HS-27A (cell line): ENCODE results near the gene OR2F2.

ENCODE experiments used
- DNase-seq: peaks from one replicate; pipeline ENCODE4 v3.0.0-alpha.2; 2012; ENCODE audit warnings: low read depth, missing footprints

OR2F2 gene

DNA sequence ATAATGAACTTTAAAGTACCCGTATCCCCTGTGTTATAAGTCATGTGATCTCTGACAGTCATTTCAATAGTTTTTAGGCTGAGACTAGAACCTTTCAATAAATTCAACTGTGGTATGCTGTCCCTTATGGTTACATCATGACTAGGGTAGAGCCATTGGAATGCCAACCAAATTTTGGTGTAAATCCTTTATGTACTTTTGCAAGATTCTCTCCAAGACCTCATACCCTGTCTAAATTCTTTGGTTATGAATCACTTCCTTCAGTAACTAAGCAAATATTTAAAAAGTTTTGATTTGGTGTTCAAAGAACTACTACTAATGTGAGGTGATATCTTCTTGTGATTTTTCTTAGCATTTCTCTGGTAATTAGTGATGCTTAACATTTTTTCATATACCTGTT lies 44.3 kb downstream of the OR2F2 start:
- DNase-seq: peak; percentile 73

DNA sequence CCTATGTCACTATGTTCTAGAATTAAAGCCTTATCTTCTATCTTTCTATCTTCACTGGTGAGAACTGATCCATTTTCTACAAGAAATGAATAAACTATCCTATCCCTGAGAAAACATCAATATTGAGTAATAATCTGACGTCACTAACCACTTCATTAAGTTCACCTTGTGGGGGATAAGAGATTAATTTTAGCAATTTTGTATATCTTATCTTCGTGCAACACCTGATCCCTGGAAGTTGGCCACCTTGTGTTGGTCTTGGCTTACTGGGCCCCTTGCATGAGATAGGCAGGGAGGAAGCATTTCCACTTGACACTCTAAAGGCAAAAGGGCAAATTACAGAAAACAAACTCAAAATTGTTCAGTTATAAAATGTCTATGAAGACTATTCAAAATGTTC lies 45.0 kb downstream of the OR2F2 start:
- no peak for DNase-seq

DNA sequence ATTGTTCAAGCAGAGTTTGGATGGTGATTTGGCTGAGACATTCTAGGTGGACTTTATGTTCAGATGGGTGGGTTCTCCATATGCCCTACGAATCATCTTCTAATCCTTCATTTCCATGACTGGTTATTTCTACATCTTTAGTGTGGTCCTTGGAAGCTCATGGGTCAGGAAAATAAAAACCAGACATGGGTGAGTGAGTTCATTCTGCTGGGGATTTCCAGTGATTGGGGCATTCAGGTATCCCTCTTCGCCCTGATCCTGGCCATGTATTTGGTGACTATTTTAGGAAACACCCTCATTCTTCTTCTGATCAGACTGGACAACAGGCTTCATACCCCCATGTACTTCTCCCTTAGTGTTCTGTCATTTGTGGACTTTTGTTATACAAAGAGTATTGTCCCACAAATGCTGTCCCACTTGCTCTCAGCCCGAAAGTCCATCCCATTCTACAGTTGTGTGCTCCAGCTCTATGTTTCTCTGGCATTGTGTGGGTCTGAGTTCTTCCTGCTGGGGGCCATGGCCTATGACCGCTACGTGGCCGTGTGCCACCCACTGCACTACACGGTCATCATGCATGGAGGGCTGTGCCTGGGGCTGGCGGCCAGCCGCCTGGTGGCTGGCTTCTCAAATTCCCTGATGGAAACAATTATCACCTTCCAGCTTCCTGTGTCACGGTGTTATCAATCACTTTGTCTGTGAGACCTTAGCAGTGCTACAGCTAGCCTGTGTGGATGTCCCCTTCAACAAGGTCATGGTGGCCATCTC lies 45.9 kb downstream of the OR2F2 start:
- no peak for DNase-seq

DNA sequence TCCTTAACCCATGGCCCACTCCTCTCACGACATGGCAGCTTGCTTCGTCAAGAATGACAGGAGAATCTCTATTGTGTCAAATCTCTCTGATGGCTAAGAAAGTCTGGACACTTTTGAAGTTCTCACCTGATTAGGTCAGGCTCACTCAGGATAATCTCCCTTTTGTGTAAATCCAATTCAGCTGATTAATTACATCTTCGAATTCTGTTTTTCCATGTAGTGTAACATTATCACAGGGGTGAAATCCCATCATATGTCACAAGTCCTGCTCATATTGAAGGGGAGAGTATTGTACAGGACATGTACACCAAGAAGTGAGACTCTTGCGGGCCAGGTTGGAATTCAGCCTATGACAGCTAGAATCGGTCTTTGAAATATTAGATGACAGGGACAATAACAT lies 48.9 kb downstream of the OR2F2 start:
- DNase-seq: no peak
